Measurements from ENCODE around the gene PSKH1. TPM values are rescaled to one million over a fixed set of nuclear protein-coding genes. Genes with fewer than 3 reads are reported as not detected.

Gene PSKH1
- total and polyA plus RNA-seq, 10 of the 15 experiments (the other 5 are each of a cell fraction or from before 2014, with no cell fraction given) = 0.63 to 20.4 (median 7.8) TPM

- TF ChIP-seq CTCF (IDR thresholded peaks at IDR 0.05 in 2 of 3, conservative IDR thresholded peaks at IDR 0.05 in 1 of 3; ENCODE audit: control insufficient read depth in 2 of 3, extremely low read depth in 1 of 3, insufficient read depth in 1 of 3, low read depth in 3 of 3, low read length in 3 of 3) (no peak), CEBPZ (IDR thresholded peaks at IDR 0.05; ENCODE audit: low read depth, low read length) (no peak), ZBED1 (IDR thresholded peaks at IDR 0.05; ENCODE audit: borderline replicate concordance) (no peak), IKZF2 (IDR thresholded peaks at IDR 0.05) (no peak), BCL11A (IDR thresholded peaks at IDR 0.05; ENCODE audit: low read depth, low read length) (no peak), NFIC (IDR thresholded peaks at IDR 0.05; ENCODE audit: low read depth, low read length) (no peak), SP1 (IDR thresholded peaks at IDR 0.05; ENCODE audit: low read depth, low read length) (peak; percentile 66), STAT1 (conservative IDR thresholded peaks at IDR 0.05) (no peak), CREM (IDR thresholded peaks at IDR 0.05; ENCODE audit: low read depth) (peak; percentile 98), SUPT20H (IDR thresholded peaks at IDR 0.05; ENCODE audit: borderline replicate concordance, control insufficient read depth, low read depth, low read length) (no peak), PAX8 (IDR thresholded peaks at IDR 0.05) (no peak), CUX1 (IDR thresholded peaks at IDR 0.05; ENCODE audit: insufficient replicate concordance, low read depth, low read length) (no peak), YY1 (IDR thresholded peaks at IDR 0.05; ENCODE audit: low read depth, low read length) (peak; percentile 95), RELB (IDR thresholded peaks at IDR 0.05; ENCODE audit: low read depth) (0 out of 2 replicates have a peak, but pooled peaks have one; percentile 38), RAD21 (IDR thresholded peaks at IDR 0.05; ENCODE audit: insufficient read depth, low read depth, low read length) (no peak), NFXL1 (IDR thresholded peaks at IDR 0.05; ENCODE audit: borderline replicate concordance) (no peak), MEF2B (IDR thresholded peaks at IDR 0.05; ENCODE audit: partially characterized antibody, poor library complexity, severe bottlenecking) (no peak)
Measured at GRCh38 chr16:67892899-67893742, at the start of gene PSKH1 (continued).
